PC-3 (cell line): ENCODE measurements around the gene TMPRSS7. TPM values are rescaled to one million over a fixed set of nuclear protein-coding genes. Genes with fewer than 3 reads are reported as not detected.

Experiments used
- ATAC-seq: fragments of 200-7000 bp; cut with Tn5 transposase; 2 replicates; pipeline ENCODE4 v1.9.1; 2020; ENCODE audit warnings: mild to moderate bottlenecking, moderate library complexity
- BruUV-seq: library from RNA; stranded (reverse); fragments of 400-500 nt; replicated peaks from 2 replicates; lab custom pipeline; 2021; lab: Mats Ljungman, UMichigan
- CTCF ChIA-PET: fragments of 300-600 bp; sonication (Branson Sonifier 250); formaldehyde crosslinking; loops from one replicate; lab custom pipeline; 2022; ENCODE audit warnings: antibody characterized with exemption; lab: Charles Lee
- POLR2A ChIA-PET: fragments of 300-600 bp; sonication (Branson Sonifier 250); formaldehyde crosslinking; loops from one replicate; lab custom pipeline; 2022; ENCODE audit warnings: antibody characterized with exemption; ENCODE audit not compliant: unreplicated experiment; lab: Charles Lee
- DNase-seq: peaks from one replicate; pipeline ENCODE4 v3.0.0-alpha.2; 2015
- H2AFZ ChIP-seq: fragments of 300-600 bp; sonication (generic); 2 replicates; pipeline ENCODE4 v1.6.0; 2016; ENCODE audit warnings: antibody characterized with exemption, low read length
- H3F3A ChIP-seq: fragments of 300-600 bp; sonication (generic); one replicate; pipeline ENCODE4 v1.6.0; 2017; ENCODE audit warnings: antibody characterized with exemption, low read length, control low read depth, mild to moderate bottlenecking; ENCODE audit not compliant: unreplicated experiment
- H3K27ac ChIP-seq: fragments of 300-600 bp; sonication (generic); 2 replicates; pipeline ENCODE4 v1.5.1; 2016; ENCODE audit warnings: mild to moderate bottlenecking, low read length
- H3K27me3 ChIP-seq: fragments of 300-600 bp; sonication (generic); 2 replicates; pipeline ENCODE4 v1.6.1; 2016; ENCODE audit warnings: low read length, mixed read lengths
- H3K36me3 ChIP-seq: fragments of 300-600 bp; sonication (generic); 2 replicates; pipeline ENCODE4 v1.6.1; 2016; ENCODE audit warnings: low read depth, mixed run types, low read length, mixed read lengths
- H3K4me1 ChIP-seq: fragments of 300-600 bp; sonication (generic); 2 replicates; pipeline ENCODE4 v1.5.1; 2016; ENCODE audit warnings: low read length; ENCODE audit not compliant: insufficient read depth
- H3K4me2 ChIP-seq: fragments of 300-600 bp; sonication (generic); 2 replicates; pipeline ENCODE4 v1.6.0; 2016; ENCODE audit warnings: low read length
- H3K4me3 ChIP-seq: fragments of 300-600 bp; sonication (generic); 2 replicates; pipeline ENCODE4 v1.5.1; 2016; ENCODE audit warnings: mild to moderate bottlenecking, low read length, mixed read lengths
- H3K79me2 ChIP-seq: fragments of 300-600 bp; sonication (generic); 2 replicates; pipeline ENCODE4 v1.6.1; 2017; ENCODE audit warnings: low read length, mixed read lengths
- H3K9ac ChIP-seq: fragments of 300-600 bp; sonication (generic); 2 replicates; pipeline ENCODE4 v1.6.0; 2016; ENCODE audit warnings: mild to moderate bottlenecking, low read length
- H3K9me2 ChIP-seq: fragments of 300-600 bp; sonication (generic); replicated peaks from 2 replicates; pipeline ENCODE4 v1.6.1; 2016; ENCODE audit warnings: mixed run types, low read length, mixed read lengths
- H3K9me3 ChIP-seq: fragments of 300-600 bp; sonication (generic); 2 replicates; pipeline ENCODE4 v1.6.1; 2016; ENCODE audit warnings: low read length, mixed read lengths
- H4K20me1 ChIP-seq: fragments of 300-600 bp; sonication (generic); 2 replicates; pipeline ENCODE4 v1.6.1; 2016; ENCODE audit warnings: low read length, mixed read lengths
- CTCF ChIP-seq: fragments of 300-600 bp; sonication (generic); conservative IDR thresholded peaks from 2 replicates; pipeline ENCODE4 v1.5.1; 2017; ENCODE audit warnings: antibody characterized with exemption, low read depth, mild to moderate bottlenecking, low read length
- EZH2 ChIP-seq: fragments of 300-600 bp; sonication (generic); IDR thresholded peaks from one replicate; pipeline ENCODE4 v1.6.1; 2017; ENCODE audit warnings: antibody characterized with exemption, mild to moderate bottlenecking, low read length; ENCODE audit not compliant: unreplicated experiment
- EZH2phosphoT487 ChIP-seq: fragments of 300-600 bp; sonication (generic); IDR thresholded peaks from 2 replicates; pipeline ENCODE4 v1.6.1; 2018; ENCODE audit warnings: mild to moderate bottlenecking, antibody characterized with exemption, low read length, borderline replicate concordance
- intact Hi-C: fragments of 100-400 bp; cut with micrococcal nuclease; formaldehyde crosslinking; loops from 2 replicates; pipeline ENCODE4 v1.9.0; 2023
- total RNA-seq: library from RNA; depleted of rRNA; stranded (reverse); fragments of >200 nt; gene quantifications from 2 replicates; pipeline ENCODE4 v1.2.3, GENCODE V29; 2014

Gene TMPRSS7
- total RNA-seq, 1 experiment from 2014 or later: 0.33 TPM

GRCh38 chr3:112048911-112049310 is 14.4 kb downstream of the TMPRSS7 start:
- no peak overlapping the region for H3K27ac ChIP-seq
- no peak overlapping the region for H3K9ac ChIP-seq
- no peak for ATAC-seq
- no peak overlapping the region for H3K4me3 ChIP-seq
- DNase-seq: no peak
- H3K9me3 ChIP-seq: no peaks in the 10 kb centered on the region
- ChIA-PET CTCF (no interaction called here), POLR2A (no interaction called here)
- no peaks in the 10 kb centered on the region for H3K36me3 ChIP-seq
- no peak overlapping the region for H2AFZ ChIP-seq
- no peaks in the 10 kb centered on the region for H4K20me1 ChIP-seq
- no peak for TF ChIP-seq EZH2phosphoT487
- TF ChIP-seq CTCF: no peak
- TF ChIP-seq EZH2: no peak
- intact Hi-C loops: no loop called here
- no peaks in the 10 kb centered on the region for H3F3A ChIP-seq
- H3K79me2 ChIP-seq: no peaks in the 10 kb centered on the region
- no peaks in the 10 kb centered on the region for H3K27me3 ChIP-seq
- no peak overlapping the region for H3K4me2 ChIP-seq
- H3K9me2 ChIP-seq: no peaks in the 10 kb centered on the region
- no TSS peak for BruUV-seq
- peaks cover 8% of the 10 kb centered on the region for H3K4me1 ChIP-seq

GRCh38 chr3:112053229-112053628 is 18.7 kb downstream of the TMPRSS7 start:
- Histone ChIP-seq H3K4me1 (peaks cover 11% of the 10 kb centered on the region), H3K9me3 (no peaks in the 10 kb centered on the region), H3K27ac (no peak overlapping the region), H2AFZ (no peak overlapping the region), H3K79me2 (no peaks in the 10 kb centered on the region), H3K36me3 (no peaks in the 10 kb centered on the region), H3K4me3 (no peak overlapping the region), H3K4me2 (no peak overlapping the region), H3K9me2 (no peaks in the 10 kb centered on the region), H4K20me1 (no peaks in the 10 kb centered on the region), H3F3A (no peaks in the 10 kb centered on the region), H3K27me3 (no peaks in the 10 kb centered on the region), H3K9ac (no peak overlapping the region)
- BruUV-seq: no TSS peak
- TF ChIP-seq CTCF: no peak
- no peak for TF ChIP-seq EZH2
- no peak for TF ChIP-seq EZH2phosphoT487
- POLR2A ChIA-PET: interaction anchor here (0.6 to 0.7 kb wide), 2 partner anchors 29 to 357 kb away, joined by 3 read pairs; no protein-coding TSS in a partner anchor
- no peak for DNase-seq
- no peak for ATAC-seq
- CTCF ChIA-PET: no interaction called here
- intact Hi-C loops: no loop called here

GRCh38 chr3:112056451-112056929 is 22.0 kb downstream of the TMPRSS7 start:
- no peaks in the 10 kb centered on the region for H4K20me1 ChIP-seq
- H3K4me1 ChIP-seq: peaks cover 11% of the 10 kb centered on the region
- no peaks in the 10 kb centered on the region for H3K9me3 ChIP-seq
- H3K27me3 ChIP-seq: no peaks in the 10 kb centered on the region
- POLR2A ChIA-PET: no interaction called here
- no peaks in the 10 kb centered on the region; the same call in 1 of the 2 replicates for H3K9me2 ChIP-seq
- H3K4me3 ChIP-seq: no peak overlapping the region
- DNase-seq: peak; percentile 82
- H3K27ac ChIP-seq: peak overlapping the region; percentile 43
- H3K4me2 ChIP-seq: peak overlapping the region; percentile 52
- H3K36me3 ChIP-seq: no peaks in the 10 kb centered on the region
- CTCF ChIA-PET: no interaction called here
- TF ChIP-seq CTCF (no peak), EZH2 (no peak), EZH2phosphoT487 (no peak)
- no TSS peak for BruUV-seq
- H3K79me2 ChIP-seq: no peaks in the 10 kb centered on the region
- H2AFZ ChIP-seq: no peak overlapping the region
- ATAC-seq: peak; percentile 93
- intact Hi-C loops: no loop called here
- H3F3A ChIP-seq: no peaks in the 10 kb centered on the region
- no peak overlapping the region for H3K9ac ChIP-seq
